GM12878 (cell line): ENCODE measurements around the gene PTPRD. TPM values are rescaled to one million over a fixed set of nuclear protein-coding genes. Genes with fewer than 3 reads are reported as not detected.
A peak's percentile ranks its signal among the peaks of the same experiment; 100 is the strongest.

Experiments used
- ATAC-seq: fragments of 200-7000 bp; cut with Tn5 transposase; 3 replicates; pipeline ENCODE4 v1.9.1; 2020; ENCODE audit warnings: mild to moderate bottlenecking, moderate library complexity
- BruUV-seq: library from RNA; stranded (reverse); fragments of 400-500 nt; replicated peaks from 2 replicates; lab custom pipeline; 2021; lab: Mats Ljungman, UMichigan
- CTCF ChIA-PET: fragments of 300-600 bp; sonication (Branson Sonifier 250); formaldehyde crosslinking; extraction: SDS; loops from one replicate; lab custom pipeline; 2021; ENCODE audit warnings: inconsistent platforms; lab: Yijun Ruan, JAX
- POLR2A ChIA-PET: fragments of 350-600 bp; formaldehyde crosslinking; extraction: SDS; loops from one replicate; lab custom pipeline; 2021; ENCODE audit warnings: inconsistent platforms; lab: Charles Lee
- RAD21 ChIA-PET: fragments of 300-600 bp; sonication (Branson Sonifier 250); formaldehyde crosslinking; loops from one replicate; lab custom pipeline; 2023; ENCODE audit warnings: antibody characterized with exemption; ENCODE audit not compliant: unreplicated experiment; lab: Charles Lee
- SMC1A ChIA-PET: fragments of 300-600 bp; sonication (Branson Sonifier 250); formaldehyde crosslinking; loops from one replicate; lab custom pipeline; 2023; ENCODE audit not compliant: unreplicated experiment, uncharacterized antibody; lab: Charles Lee
- DNase-seq: peaks from one replicate; pipeline ENCODE4 v3.0.0-alpha.2; 2011; ENCODE audit warnings: low read depth, low spot score
- FAIRE-seq: peaks from 3 replicates; lab custom pipeline; 2011; peaks lifted over from hg19 to GRCh38; lab: Jason Lieb, UNC
- H2AFZ ChIP-seq: 2 replicates; pipeline ENCODE4 v1.6.0; 2011; ENCODE audit warnings: low read depth, low read length, control low read depth; ENCODE audit not compliant: control insufficient read depth
- H3K27ac ChIP-seq: 2 replicates; pipeline ENCODE4 v1.5.1; 2011; ENCODE audit warnings: control low read depth; ENCODE audit not compliant: control insufficient read depth, insufficient read depth
- H3K27me3 ChIP-seq, 2 experiments: replicated peaks in 1 of 2; 2 replicates each; pipeline versions ENCODE4 v1.6.0 to v1.6.1; 2011; ENCODE audit warnings: low read length in 1 of 2; ENCODE audit not compliant: control insufficient read depth in 2 of 2, insufficient read depth in 2 of 2
- H3K36me3 ChIP-seq, 2 experiments: 2 replicates each; pipeline ENCODE4 v1.5.1; 2011; ENCODE audit warnings: low read length in 1 of 2; ENCODE audit not compliant: control insufficient read depth in 2 of 2, insufficient read depth in 2 of 2
- H3K4me1 ChIP-seq: 2 replicates; pipeline ENCODE4 v1.6.1; 2011; ENCODE audit warnings: mild to moderate bottlenecking, low read length, moderate library complexity, mixed read lengths; ENCODE audit not compliant: control insufficient read depth, insufficient read depth
- H3K4me2 ChIP-seq: 2 replicates; pipeline ENCODE4 v1.6.0; 2011; ENCODE audit warnings: control low read depth; ENCODE audit not compliant: control insufficient read depth, insufficient read depth
- H3K4me3 ChIP-seq: fragments of 200-600 bp; sonication (generic); 2 replicates; pipeline ENCODE4 v1.5.1; 2016
- H3K79me2 ChIP-seq: 2 replicates; pipeline ENCODE4 v1.6.0; 2011; ENCODE audit warnings: low read length; ENCODE audit not compliant: control insufficient read depth, insufficient read depth
- H3K9ac ChIP-seq: 2 replicates; pipeline ENCODE4 v1.8.0; 2011; ENCODE audit warnings: low read length, control low read depth, mixed read lengths; ENCODE audit not compliant: control insufficient read depth, insufficient read depth
- H3K9me3 ChIP-seq: replicated peaks from 3 replicates; pipeline ENCODE4 v1.5.1; 2011; ENCODE audit warnings: mild to moderate bottlenecking, low read length; ENCODE audit not compliant: control insufficient read depth, insufficient read depth
- H4K20me1 ChIP-seq: 2 replicates; pipeline ENCODE4 v1.6.0; 2011; ENCODE audit not compliant: control insufficient read depth, insufficient read depth
- CTCF ChIP-seq, 3 experiments: IDR thresholded peaks in 2 of 3; conservative IDR thresholded peaks in 1 of 3; 2 replicates each; pipeline ENCODE4 v1.5.1; 2011; ENCODE audit warnings: low read depth in 3 of 3, low read length in 3 of 3, mild to moderate bottlenecking in 3 of 3, control low read depth in 2 of 3, moderate library complexity in 2 of 3, inconsistent platforms in 1 of 3, mixed read lengths in 1 of 3; ENCODE audit not compliant: control insufficient read depth in 2 of 3, insufficient read depth in 1 of 3; ENCODE audit errors: extremely low read depth in 1 of 3
- MXI1 ChIP-seq: fragments of 150-350 bp; IDR thresholded peaks from 2 replicates; pipeline ENCODE4 v1.6.1; 2011; ENCODE audit warnings: low read depth, mild to moderate bottlenecking, inconsistent platforms, low read length, improper control_type of control experiment
- RAD21 ChIP-seq: IDR thresholded peaks from 2 replicates; pipeline ENCODE4 v1.6.1; 2011; ENCODE audit warnings: mild to moderate bottlenecking, low read depth, low read length, moderate library complexity; ENCODE audit not compliant: insufficient read depth
- SMC3 ChIP-seq: IDR thresholded peaks from 2 replicates; pipeline ENCODE4 v1.6.1; 2011; ENCODE audit warnings: low read length, improper control_type of control experiment, borderline replicate concordance
- WGBS: methylation state at CpG from one replicate; pipeline ENCODE4 v1.1.6; 2016; ENCODE audit warnings: low lambda C conversion rate; ENCODE audit not compliant: insufficient replicate concordance, insufficient coverage; ENCODE audit errors: missing lambda C conversion rate; 5-methylcytosine and 5-hydroxymethylcytosine counted together
- in situ Hi-C: fragments of 300-500 bp; cut with MboI; formaldehyde crosslinking; loops from 9 replicates; pipeline ENCODE4 v1.14.3; 2018; ENCODE audit warnings: mixed read lengths
- intact Hi-C: fragments of 100-400 bp; cut with micrococcal nuclease; formaldehyde crosslinking; loops from one replicate; pipeline ENCODE4 v1.14.2; 2022; ENCODE audit not compliant: unreplicated experiment
- polyA plus RNA-seq, 11 experiments: library from polyadenylated mRNA; depleted of rRNA in 4 of 11; unstranded in 6 of 11; stranded (reverse) in 5 of 11; fragments of >200 nt; fragmentation: Nextera tagmentation in 4 of 11; fragmentation: Illumina TruSeq in 1 of 11; extraction: Ambion mirVana in 4 of 11; extraction: Trizol in 1 of 11; gene quantifications; 1 replicate in 1 of 11; 2 replicates in 10 of 11; pipeline versions ENCODE4 v1.2.1 to v1.2.3, GENCODE V29; 2011 to 2016; ENCODE audit warnings: inconsistent platforms in 2 of 11, missing spikeins in 2 of 11, low read depth in 1 of 11
- total RNA-seq, 4 experiments: library from RNA; depleted of rRNA in 3 of 4; stranded (reverse); fragments of >200 nt in 3 of 4; fragmentation: Illumina TruSeq in 1 of 4; extraction: Trizol in 1 of 4; gene quantifications; 2 replicates each; pipeline versions ENCODE4 v1.2.1 to v1.2.3, GENCODE V29; 2013 to 2021

Gene PTPRD
- total and polyA plus RNA-seq, 10 of the 15 experiments (the other 5 are each of a cell fraction or from before 2014, with no cell fraction given) = under 0.01 to 0.05 (median 0.01) TPM; not detected in 7

- CTCF ChIA-PET = interaction anchor here (0.6 to 6.1 kb wide), 10 partner anchors 11 to 226 kb away, joined by 3 to 119 read pairs (median 4); no protein-coding TSS in a partner anchor
- no peak overlapping the region for H3K27ac ChIP-seq
- H3K4me2 ChIP-seq = no peak overlapping the region
- RAD21 ChIA-PET = interaction anchor here (1.0 to 3.8 kb wide), 4 partner anchors 10 to 184 kb away, joined by 3 to 53 read pairs (median 8); no protein-coding TSS in a partner anchor
- no peak overlapping the region for H3K4me3 ChIP-seq
- intact Hi-C loops (loop anchor here (1.0 kb wide), 1 partner anchor 184 kb away; no protein-coding TSS in a partner anchor), in situ Hi-C loops (loop anchor here (5.0 kb wide), 1 partner anchor 188 kb away; no protein-coding TSS in a partner anchor)
- no peaks in the 10 kb centered on the region for H3K79me2 ChIP-seq
- H4K20me1 ChIP-seq = no peaks in the 10 kb centered on the region
- H2AFZ ChIP-seq = no peak overlapping the region
- H3K9ac ChIP-seq = no peak overlapping the region
- no peak for DNase-seq
- no peak for FAIRE-seq
- H3K36me3 ChIP-seq = no peaks in the 10 kb centered on the region
- H3K27me3 ChIP-seq = no peaks in the 10 kb centered on the region
- SMC1A ChIA-PET = interaction anchor here (1.0 to 6.4 kb wide), 5 partner anchors 13 to 184 kb away, joined by 3 to 69 read pairs (median 6); no protein-coding TSS in a partner anchor
- no TSS peak for BruUV-seq
- H3K9me3 ChIP-seq = no peaks in the 10 kb centered on the region
- H3K4me1 ChIP-seq = no peaks in the 10 kb centered on the region
- peak; percentile 74 for ATAC-seq
- 0% methylated on average over 1 of the region's 1 CpG for WGBS
- POLR2A ChIA-PET = no interaction called here
- TF ChIP-seq MXI1 (no peak), CTCF (IDR thresholded peaks at IDR 0.05 in 2 of 3, conservative IDR thresholded peaks at IDR 0.05 in 1 of 3; ENCODE audit: control insufficient read depth in 2 of 3, extremely low read depth in 1 of 3, insufficient read depth in 1 of 3, low read depth in 3 of 3, low read length in 3 of 3) (peak; percentile 67 to 74 (median 71)), RAD21 (peak; percentile 89), SMC3 (peak; percentile 66; the same call in 1 of the 2 replicates)
Observed at GRCh38 chr9:9790216-9790872, 822.5 kb downstream of the PTPRD start.
